Measurements from ENCODE around the gene MATN4.

The MATN4 gene

GRCh38 chr20:45340236-45340847 lies 32.2 kb upstream of the MATN4 start:
- in situ Hi-C loops (cut with MboI; ENCODE audit: low sequenced_read_pairs, unreplicated experiment), result no loop called here
- TF ChIP-seq CTCF (IDR thresholded peaks at IDR 0.05; ENCODE audit: borderline replicate concordance, control extremely low read depth, extremely low read depth, insufficient read depth, missing control alignments), result no peak
- DNase-seq (ENCODE audit: low spot score), result no peak

DNA sequence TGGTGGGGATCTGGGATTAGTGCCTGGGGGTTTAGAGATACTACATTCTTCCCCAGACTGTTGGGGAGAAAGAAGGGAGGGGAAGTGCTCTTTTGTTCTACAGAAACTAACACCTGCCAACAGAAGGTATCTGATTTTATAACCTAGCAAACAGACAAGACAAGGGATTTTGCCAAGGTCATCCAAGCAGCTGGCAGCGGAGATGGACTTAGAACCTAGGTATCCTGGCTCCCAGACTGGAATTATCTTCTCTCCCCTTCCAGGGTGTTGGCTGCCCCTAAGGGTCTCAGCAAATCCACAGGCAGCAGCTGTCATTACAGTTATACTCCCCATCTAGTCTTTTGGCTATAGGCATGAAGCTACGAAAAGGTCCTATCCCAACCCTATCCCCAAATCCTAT lies 31.7 kb upstream of the MATN4 start:
- TF ChIP-seq CTCF (IDR thresholded peaks at IDR 0.05; ENCODE audit: borderline replicate concordance, control extremely low read depth, extremely low read depth, insufficient read depth, missing control alignments), result no peak
- in situ Hi-C loops (cut with MboI; ENCODE audit: low sequenced_read_pairs, unreplicated experiment), result no loop called here
- DNase-seq (ENCODE audit: low spot score), result no peak

DNA sequence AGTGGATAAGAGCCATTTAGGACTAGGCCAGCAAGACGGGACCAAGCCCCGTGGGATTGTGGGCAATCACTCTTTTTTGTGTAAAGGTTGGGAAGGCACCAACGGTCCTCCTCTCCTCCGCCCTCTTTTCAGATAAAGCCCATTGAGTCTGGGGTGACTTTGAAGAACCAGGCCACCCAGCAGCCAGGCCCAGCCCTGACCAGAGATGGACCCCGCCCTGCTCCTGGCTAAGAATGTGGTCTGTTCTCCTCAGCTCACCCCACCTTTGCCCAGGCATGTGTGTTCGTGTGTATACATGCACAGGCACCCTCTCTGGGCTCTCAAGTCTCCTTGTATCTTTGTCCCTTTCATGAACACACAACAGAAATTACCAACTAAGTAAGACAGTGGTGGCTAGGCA lies 31.0 kb upstream of the MATN4 start:
- DNase-seq (ENCODE audit: low spot score), result no peak
- in situ Hi-C loops (cut with MboI; ENCODE audit: low sequenced_read_pairs, unreplicated experiment), result no loop called here
- no peak for TF ChIP-seq CTCF (IDR thresholded peaks at IDR 0.05; ENCODE audit: borderline replicate concordance, control extremely low read depth, extremely low read depth, insufficient read depth, missing control alignments)

GRCh38 chr20:45338121-45339030 lies 30.3 kb upstream of the MATN4 start:
- no peak for DNase-seq (ENCODE audit: low spot score)
- TF ChIP-seq CTCF (IDR thresholded peaks at IDR 0.05; ENCODE audit: borderline replicate concordance, control extremely low read depth, extremely low read depth, insufficient read depth, missing control alignments), result no peak
- in situ Hi-C loops (cut with MboI; ENCODE audit: low sequenced_read_pairs, unreplicated experiment), result no loop called here

GRCh38 chr20:45337367-45338120 lies 29.4 kb upstream of the MATN4 start:
- no peak for DNase-seq (ENCODE audit: low spot score)
- no peak for TF ChIP-seq CTCF (IDR thresholded peaks at IDR 0.05; ENCODE audit: borderline replicate concordance, control extremely low read depth, extremely low read depth, insufficient read depth, missing control alignments)
- in situ Hi-C loops (cut with MboI; ENCODE audit: low sequenced_read_pairs, unreplicated experiment), result no loop called here

DNA sequence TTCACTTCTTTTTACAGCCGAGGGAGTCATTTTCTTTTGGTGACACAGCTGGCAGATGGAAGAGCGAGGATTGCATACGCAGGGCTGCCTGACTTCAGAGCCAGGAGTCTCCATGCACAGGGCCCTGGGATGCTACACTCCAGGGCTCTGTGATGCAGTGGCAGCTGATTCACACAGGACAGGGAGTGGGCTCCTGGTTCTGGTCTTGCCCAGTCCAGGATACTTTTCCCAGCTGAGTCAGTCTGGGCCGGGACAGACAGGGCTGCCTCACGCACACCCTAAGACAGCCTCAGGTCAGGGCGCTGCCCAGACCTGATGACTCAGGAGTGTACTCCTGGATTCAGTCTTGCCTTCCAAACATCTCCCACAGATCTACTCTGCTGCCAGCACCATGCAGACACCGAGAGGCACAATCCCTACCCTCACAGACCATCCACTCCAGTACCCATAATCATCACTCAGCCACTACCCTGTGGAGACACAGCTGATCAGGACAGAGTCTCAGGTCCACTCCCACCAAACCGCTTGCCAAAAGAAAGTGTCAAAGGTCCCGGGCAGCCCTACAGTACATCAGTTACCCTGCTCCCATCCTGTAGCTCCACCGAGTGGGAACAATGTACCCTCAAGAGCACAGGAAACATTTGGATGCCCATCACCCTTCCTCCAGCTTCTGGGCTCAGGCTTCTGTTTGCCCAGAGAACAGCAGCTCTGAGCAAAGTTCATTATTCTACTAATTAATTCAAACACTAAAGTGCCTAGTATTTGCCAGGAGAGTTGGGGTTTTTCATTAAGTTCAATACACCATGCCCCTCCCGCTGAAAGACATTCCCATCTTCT lies 28.6 kb upstream of the MATN4 start:
- DNase-seq (ENCODE audit: low spot score), result no peak
- in situ Hi-C loops (cut with MboI; ENCODE audit: low sequenced_read_pairs, unreplicated experiment), result no loop called here
- TF ChIP-seq CTCF (IDR thresholded peaks at IDR 0.05; ENCODE audit: borderline replicate concordance, control extremely low read depth, extremely low read depth, insufficient read depth, missing control alignments), result no peak

Data from GM13976 (cell line).